Measurements from ENCODE around the gene EXOC2. TPM values are rescaled to one million over a fixed set of nuclear protein-coding genes. Genes with fewer than 3 reads are reported as not detected.

The EXOC2 gene
- total RNA-seq, 1 experiment from 2014 or later, result 30.5 TPM

DNA sequence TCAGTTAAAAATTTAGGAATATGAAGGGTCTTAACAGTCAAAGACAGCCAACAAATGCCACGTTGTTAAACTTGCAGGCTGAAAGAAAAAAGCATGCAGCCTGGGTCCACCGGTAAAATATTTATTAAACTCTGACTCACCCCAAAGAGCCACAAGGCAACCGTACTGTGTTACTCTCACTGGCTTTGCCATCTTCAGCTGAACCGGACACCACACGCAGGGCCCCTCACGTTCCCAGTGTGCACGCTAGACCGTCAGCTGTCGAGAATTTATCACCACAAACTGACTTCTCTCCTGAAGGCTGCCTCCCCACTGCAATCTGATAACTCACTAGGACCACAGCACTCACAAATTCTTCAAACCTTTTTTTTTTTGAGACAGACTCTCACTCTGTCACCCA, 66.7 kb downstream of the EXOC2 start:
- DNase-seq (ENCODE audit: low read depth, low spot score) (no peak), ATAC-seq (no peak)
- no peaks in the 10 kb centered on the region for H3K4me1 ChIP-seq (ENCODE audit: control insufficient read depth, insufficient read depth, low read length)
- no peak overlapping the region for H3K4me3 ChIP-seq (ENCODE audit: low read depth in 2 of 2, low read length in 2 of 2)
- ChIA-PET CTCF (no interaction called here), POLR2A (no interaction called here)
- H3K36me3 ChIP-seq (ENCODE audit: control insufficient read depth, insufficient read depth, low read length), result no peaks in the 10 kb centered on the region
- no peaks in the 10 kb centered on the region for H3K27me3 ChIP-seq (ENCODE audit: control insufficient read depth, insufficient read depth, low read length)
- intact Hi-C loops (cut with micrococcal nuclease; ENCODE audit: unreplicated experiment) (loop anchor here (10.0 kb wide), 1 partner anchor 59 kb away; no protein-coding TSS in a partner anchor), in situ Hi-C loops (cut with HindIII; ENCODE audit: low pct_unique_long_range_greater_than_20kb, low sequenced_read_pairs) (no loop called here)
- TF ChIP-seq, protein P1, sequence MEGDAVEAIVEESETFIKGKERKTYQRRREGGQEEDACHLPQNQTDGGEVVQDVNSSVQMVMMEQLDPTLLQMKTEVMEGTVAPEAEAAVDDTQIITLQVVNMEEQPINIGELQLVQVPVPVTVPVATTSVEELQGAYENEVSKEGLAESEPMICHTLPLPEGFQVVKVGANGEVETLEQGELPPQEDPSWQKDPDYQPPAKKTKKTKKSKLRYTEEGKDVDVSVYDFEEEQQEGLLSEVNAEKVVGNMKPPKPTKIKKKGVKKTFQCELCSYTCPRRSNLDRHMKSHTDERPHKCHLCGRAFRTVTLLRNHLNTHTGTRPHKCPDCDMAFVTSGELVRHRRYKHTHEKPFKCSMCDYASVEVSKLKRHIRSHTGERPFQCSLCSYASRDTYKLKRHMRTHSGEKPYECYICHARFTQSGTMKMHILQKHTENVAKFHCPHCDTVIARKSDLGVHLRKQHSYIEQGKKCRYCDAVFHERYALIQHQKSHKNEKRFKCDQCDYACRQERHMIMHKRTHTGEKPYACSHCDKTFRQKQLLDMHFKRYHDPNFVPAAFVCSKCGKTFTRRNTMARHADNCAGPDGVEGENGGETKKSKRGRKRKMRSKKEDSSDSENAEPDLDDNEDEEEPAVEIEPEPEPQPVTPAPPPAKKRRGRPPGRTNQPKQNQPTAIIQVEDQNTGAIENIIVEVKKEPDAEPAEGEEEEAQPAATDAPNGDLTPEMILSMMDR (IDR thresholded peaks at IDR 0.05), result no peak
- TF ChIP-seq TCF7L2 (IDR thresholded peaks at IDR 0.05; ENCODE audit: low read depth, low read length), result no peak
- no peak for TF ChIP-seq POLR2AphosphoS5 (IDR thresholded peaks at IDR 0.05; ENCODE audit: low read depth, low read length)
- TF ChIP-seq REST (IDR thresholded peaks at IDR 0.05; ENCODE audit: insufficient read depth in 1 of 2, low read depth in 2 of 2, low read length in 1 of 2), result no peak
- no peak for TF ChIP-seq SIN3A (IDR thresholded peaks at IDR 0.05; ENCODE audit: borderline replicate concordance, insufficient read depth, low read depth, low read length)
- no TSS peak for BruUV-seq (replicated peaks)
- H3K9me3 ChIP-seq (ENCODE audit: control insufficient read depth, insufficient read depth, low read depth, low read length), result no peaks in the 10 kb centered on the region
- no peak overlapping the region for H3K27ac ChIP-seq (ENCODE audit: low read length)

GRCh38 chr6:624979-625378, 68.0 kb downstream of the EXOC2 start:
- Histone ChIP-seq H3K9me3 (ENCODE audit: control insufficient read depth, insufficient read depth, low read depth, low read length) (no peaks in the 10 kb centered on the region), H3K4me3 (ENCODE audit: low read depth in 2 of 2, low read length in 2 of 2) (no peak overlapping the region), H3K27ac (ENCODE audit: low read length) (no peak overlapping the region), H3K4me1 (ENCODE audit: control insufficient read depth, insufficient read depth, low read length) (no peaks in the 10 kb centered on the region), H3K27me3 (ENCODE audit: control insufficient read depth, insufficient read depth, low read length) (no peaks in the 10 kb centered on the region), H3K36me3 (ENCODE audit: control insufficient read depth, insufficient read depth, low read length) (no peaks in the 10 kb centered on the region)
- TF ChIP-seq, protein P1 (IDR thresholded peaks at IDR 0.05), result peak; percentile 40; the same call in 1 of the 2 replicates
- TF ChIP-seq SIN3A (IDR thresholded peaks at IDR 0.05; ENCODE audit: borderline replicate concordance, insufficient read depth, low read depth, low read length), result no peak
- intact Hi-C loops (cut with micrococcal nuclease; ENCODE audit: unreplicated experiment) (loop anchor here (10.0 kb wide), 1 partner anchor 60 kb away; no protein-coding TSS in a partner anchor), in situ Hi-C loops (cut with HindIII; ENCODE audit: low pct_unique_long_range_greater_than_20kb, low sequenced_read_pairs) (no loop called here)
- ATAC-seq (peak; percentile 78; the same call in 1 of the 2 replicates), DNase-seq (ENCODE audit: low read depth, low spot score) (no peak)
- BruUV-seq (replicated peaks), result no TSS peak
- POLR2A ChIA-PET, result no interaction called here
- CTCF ChIA-PET, result interaction anchor here (0.7 kb wide), 1 partner anchor 97 kb away, joined by 3 read pairs; no protein-coding TSS in a partner anchor

Measured in Panc1 (cell line).